ENCODE measurements around the gene TRIM66.

Gene TRIM66

GRCh38 chr11:8692417-8692816, 10.0 kb upstream of the TRIM66 start:
- H3K4me3 ChIP-seq (ENCODE audit: low read depth, low read length), result no peak overlapping the region
- no peaks in the 10 kb centered on the region for H3K27me3 ChIP-seq
- no peaks in the 10 kb centered on the region for H3K4me1 ChIP-seq
- H3K9me3 ChIP-seq, result no peaks in the 10 kb centered on the region
- peaks cover 4% of the 10 kb centered on the region for H3K36me3 ChIP-seq
- no peak for DNase-seq
- TF ChIP-seq, protein P1, sequence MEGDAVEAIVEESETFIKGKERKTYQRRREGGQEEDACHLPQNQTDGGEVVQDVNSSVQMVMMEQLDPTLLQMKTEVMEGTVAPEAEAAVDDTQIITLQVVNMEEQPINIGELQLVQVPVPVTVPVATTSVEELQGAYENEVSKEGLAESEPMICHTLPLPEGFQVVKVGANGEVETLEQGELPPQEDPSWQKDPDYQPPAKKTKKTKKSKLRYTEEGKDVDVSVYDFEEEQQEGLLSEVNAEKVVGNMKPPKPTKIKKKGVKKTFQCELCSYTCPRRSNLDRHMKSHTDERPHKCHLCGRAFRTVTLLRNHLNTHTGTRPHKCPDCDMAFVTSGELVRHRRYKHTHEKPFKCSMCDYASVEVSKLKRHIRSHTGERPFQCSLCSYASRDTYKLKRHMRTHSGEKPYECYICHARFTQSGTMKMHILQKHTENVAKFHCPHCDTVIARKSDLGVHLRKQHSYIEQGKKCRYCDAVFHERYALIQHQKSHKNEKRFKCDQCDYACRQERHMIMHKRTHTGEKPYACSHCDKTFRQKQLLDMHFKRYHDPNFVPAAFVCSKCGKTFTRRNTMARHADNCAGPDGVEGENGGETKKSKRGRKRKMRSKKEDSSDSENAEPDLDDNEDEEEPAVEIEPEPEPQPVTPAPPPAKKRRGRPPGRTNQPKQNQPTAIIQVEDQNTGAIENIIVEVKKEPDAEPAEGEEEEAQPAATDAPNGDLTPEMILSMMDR (IDR thresholded peaks at IDR 0.05; ENCODE audit: low read depth, low read length), result no peak

DNA sequence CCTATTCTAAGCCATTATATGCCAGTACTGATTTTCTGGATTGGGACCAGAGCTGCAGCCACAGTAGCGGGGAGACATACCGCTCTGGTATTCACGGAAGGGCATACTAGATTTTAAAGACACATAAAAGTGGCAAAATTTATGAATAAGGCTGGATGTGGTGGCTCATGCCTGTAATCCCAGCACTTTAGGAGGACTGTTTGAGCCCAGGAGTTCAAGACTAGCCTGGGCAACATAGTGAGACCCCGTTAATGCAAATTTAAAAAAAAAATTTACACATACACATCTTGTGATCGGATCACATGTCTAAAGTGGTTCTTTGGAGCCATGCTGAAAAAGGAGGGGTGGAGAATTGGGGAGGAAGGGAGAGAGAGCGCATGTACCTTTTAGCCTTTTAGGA, 9.1 kb upstream of the TRIM66 start:
- DNase-seq, result no peak
- Histone ChIP-seq H3K27me3 (no peaks in the 10 kb centered on the region), H3K36me3 (peaks cover 4% of the 10 kb centered on the region), H3K4me3 (ENCODE audit: low read depth, low read length) (no peak overlapping the region), H3K9me3 (no peaks in the 10 kb centered on the region), H3K4me1 (no peaks in the 10 kb centered on the region)
- TF ChIP-seq, protein P1 (IDR thresholded peaks at IDR 0.05; ENCODE audit: low read depth, low read length), result no peak

- Histone ChIP-seq H3K4me1 (no peaks in the 10 kb centered on the region), H3K4me3 (ENCODE audit: low read depth, low read length) (no peak overlapping the region), H3K27me3 (no peaks in the 10 kb centered on the region), H3K9me3 (no peaks in the 10 kb centered on the region), H3K36me3 (peaks cover 14% of the 10 kb centered on the region)
- no peak for DNase-seq
- TF ChIP-seq, protein P1 (IDR thresholded peaks at IDR 0.05; ENCODE audit: low read depth, low read length), result no peak
Observed at GRCh38 chr11:8690374-8691342, 8.2 kb upstream of the TRIM66 start.

- Histone ChIP-seq H3K27me3 (no peaks in the 10 kb centered on the region), H3K36me3 (peaks cover 22% of the 10 kb centered on the region), H3K4me1 (no peaks in the 10 kb centered on the region), H3K9me3 (no peaks in the 10 kb centered on the region), H3K4me3 (ENCODE audit: low read depth, low read length) (peak overlapping the region; percentile 70)
- TF ChIP-seq, protein P1 (IDR thresholded peaks at IDR 0.05; ENCODE audit: low read depth, low read length), result no peak
- no peak for DNase-seq
Observed at GRCh38 chr11:8689726-8690255, 7.3 kb upstream of the TRIM66 start.

DNA sequence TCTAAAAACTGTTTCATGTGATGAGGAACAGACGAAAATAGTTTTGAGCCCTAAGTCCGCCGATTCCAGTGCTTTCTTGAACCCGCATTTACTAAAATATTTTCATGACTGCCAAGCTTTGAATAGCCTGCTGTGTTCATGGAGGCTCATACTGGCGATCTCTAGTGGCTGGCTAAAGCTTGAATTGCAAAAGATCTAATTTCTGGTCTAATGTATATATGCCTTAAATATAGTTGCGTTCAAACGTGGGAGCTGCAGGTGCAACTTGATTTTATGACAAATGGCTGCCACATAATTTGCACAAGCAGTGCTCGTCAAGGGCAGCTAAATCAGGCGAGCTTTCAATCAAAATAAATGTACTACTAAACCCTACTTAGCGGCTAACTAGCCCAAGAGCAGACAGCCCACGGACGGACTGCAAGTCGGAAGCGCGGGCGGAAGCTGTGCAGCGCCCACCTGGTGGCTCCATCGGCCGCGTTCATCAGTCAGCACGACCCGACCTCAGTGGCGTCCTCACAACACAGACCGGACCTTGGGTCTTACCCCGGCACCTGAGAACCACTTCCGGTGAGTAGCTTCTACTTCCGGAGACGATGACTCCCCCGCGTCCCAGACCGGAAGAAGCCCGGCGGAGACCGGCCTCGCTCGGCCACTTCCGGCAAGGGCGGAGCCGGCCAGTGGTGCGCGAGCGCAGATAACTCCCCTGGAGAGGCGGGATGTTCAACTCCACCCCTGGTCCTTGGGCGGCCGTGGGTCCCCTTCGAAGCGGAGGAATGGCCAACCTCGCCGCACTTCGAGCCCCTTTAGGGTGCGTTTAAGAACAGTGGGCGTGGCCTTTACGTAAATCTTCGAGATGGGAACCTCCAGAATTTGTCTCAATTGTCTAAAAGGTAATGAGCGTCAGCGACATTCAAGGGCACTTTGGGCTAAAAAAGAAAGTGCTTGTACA, 6.2 kb upstream of the TRIM66 start:
- TF ChIP-seq, protein P1 (IDR thresholded peaks at IDR 0.05; ENCODE audit: low read depth, low read length), result 0 out of 2 replicates have a peak, but pooled peaks have one; percentile 9
- H3K27me3 ChIP-seq, result no peaks in the 10 kb centered on the region
- peaks cover 34% of the 10 kb centered on the region for H3K36me3 ChIP-seq
- peak; percentile 92 for DNase-seq
- H3K4me3 ChIP-seq (ENCODE audit: low read depth, low read length), result peak overlapping the region; percentile 70
- no peaks in the 10 kb centered on the region for H3K9me3 ChIP-seq
- no peaks in the 10 kb centered on the region for H3K4me1 ChIP-seq

Measured in BE2C (cell line).